IPS-11a (cell line): ENCODE measurements around the gene CCNA2.

Experiments used
- H3K4me3 ChIP-seq: one replicate; pipeline ENCODE4 v1.5.1; 2013; ENCODE audit warnings: low read depth, low read length, control low read depth

The CCNA2 gene

DNA sequence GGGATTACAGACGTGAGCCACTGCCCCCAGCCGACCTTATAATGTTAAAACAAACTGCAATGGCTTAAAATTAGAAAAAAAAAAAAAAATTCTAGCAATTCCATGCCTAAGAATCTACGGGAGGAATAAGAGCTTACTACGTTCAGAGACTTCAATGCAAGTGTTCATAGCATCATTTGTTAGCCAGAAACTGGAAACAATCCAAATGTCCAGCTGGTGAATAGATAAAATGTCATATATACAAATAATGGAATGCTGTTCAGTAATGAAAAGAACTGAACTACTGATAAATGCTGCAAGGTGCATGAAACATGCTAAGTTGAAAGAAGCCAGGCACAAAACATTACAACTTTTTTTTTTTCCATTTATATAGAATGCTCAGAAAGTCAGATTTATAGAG, 17.3 kb downstream of the CCNA2 start:
- no peak overlapping the region for H3K4me3 ChIP-seq

GRCh38 chr4:121801715-121802075, 22.0 kb downstream of the CCNA2 start:
- peak overlapping the region; percentile 95 for H3K4me3 ChIP-seq

DNA sequence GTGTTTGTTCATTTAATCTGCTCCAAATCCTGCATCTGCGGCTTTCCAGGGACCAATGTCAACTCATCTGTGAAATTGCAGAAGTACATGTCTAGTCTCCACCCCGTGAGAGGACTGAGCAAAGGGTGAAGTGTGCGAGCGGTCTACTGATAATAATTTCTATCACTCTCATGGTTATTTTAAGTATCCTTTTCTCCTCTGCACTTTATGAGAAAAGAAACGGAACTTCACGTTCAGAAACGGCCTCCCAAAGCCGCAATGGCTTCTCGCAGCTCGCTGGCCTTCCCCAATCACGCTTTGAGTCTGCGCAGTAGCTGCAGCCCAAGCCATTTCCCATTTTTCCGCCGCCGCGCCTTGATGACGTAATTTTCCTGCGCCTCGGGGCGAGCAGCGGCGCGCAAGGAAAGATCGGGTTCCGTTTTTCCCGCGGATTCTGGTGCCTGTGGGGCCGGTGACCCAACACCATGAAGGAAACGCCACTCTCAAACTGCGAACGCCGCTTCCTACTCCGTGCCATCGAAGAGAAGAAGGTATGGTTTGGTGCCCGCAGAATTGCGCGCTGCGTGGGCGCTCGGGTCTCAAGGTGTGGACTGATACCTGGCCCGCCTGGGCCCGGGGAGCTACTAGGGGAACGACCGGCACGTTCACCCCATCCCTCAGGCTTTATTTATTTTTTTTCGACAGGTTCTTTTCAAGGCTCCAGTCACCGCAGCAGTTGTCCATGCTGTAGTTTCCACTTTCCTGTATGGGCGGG, 22.5 kb downstream of the CCNA2 start, which contains the start of gene EXOSC9:
TSS of gene EXOSC9 (plus strand) at position 363 of the 754 bp plus-strand sequence. CDS start at position 465, 102 bp downstream.
- H3K4me3 ChIP-seq: peak within 1 kb of the TSS; percentile 95

GRCh38 chr4:121800638-121800960, 23.1 kb downstream of the CCNA2 start:
- H3K4me3 ChIP-seq: peak overlapping the region; percentile 95

DNA sequence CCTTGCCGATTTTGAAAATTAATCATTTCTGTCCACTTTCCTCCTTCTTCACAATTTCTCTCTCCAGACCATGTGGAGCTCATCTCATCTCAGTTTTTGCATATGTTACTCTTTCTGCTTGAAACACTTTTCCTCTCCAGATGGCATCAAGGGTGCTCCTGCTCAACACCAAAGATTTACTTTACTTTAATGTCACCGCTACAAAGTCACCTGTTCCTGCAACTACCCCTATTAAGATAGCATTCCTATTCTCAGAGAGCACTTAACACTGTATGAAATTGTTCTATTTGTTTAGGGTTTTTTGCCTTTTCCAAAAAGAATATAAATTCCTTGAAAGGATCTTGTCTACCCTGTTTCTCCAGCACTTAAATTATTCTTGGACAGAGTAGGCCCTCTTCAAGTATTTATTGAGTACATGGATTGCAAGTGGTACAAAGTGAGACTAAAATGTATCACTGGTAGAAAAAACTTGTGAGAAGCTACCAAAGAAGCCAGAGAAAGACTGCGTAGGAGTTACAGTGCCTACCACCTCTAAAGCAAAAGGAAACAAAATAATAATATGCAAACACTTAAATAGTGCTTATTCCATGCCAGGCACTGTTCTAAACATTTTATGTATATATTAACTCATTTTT, 23.7 kb downstream of the CCNA2 start:
- no peak overlapping the region for H3K4me3 ChIP-seq

DNA sequence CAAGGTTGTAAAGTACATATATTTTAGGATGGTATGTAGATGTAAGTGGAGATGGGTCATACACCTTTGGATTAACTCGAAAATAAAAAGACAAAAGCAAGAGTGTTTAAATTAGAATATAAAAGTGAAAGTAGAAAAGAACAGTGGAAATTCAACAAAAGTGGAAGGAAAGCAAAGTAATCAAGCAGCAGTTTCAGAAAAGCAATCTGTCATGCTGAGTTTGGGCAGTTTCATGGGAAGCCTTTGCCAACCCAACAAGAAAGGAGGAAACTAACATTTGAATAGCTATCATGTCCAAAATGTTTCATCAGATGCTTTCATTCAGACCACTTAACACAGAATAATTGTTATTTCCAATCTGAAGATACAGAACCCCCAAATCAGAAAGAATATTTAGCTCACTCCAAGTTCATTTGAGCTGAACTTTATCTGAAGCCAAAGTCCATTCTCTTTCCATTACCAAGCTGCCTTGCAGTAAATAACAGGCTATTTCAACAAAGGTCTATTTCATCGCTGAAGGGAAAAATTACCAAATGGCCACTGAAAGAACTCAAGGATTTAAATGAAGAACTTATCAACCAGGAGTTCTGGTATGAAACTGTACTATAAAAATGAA, 24.4 kb downstream of the CCNA2 start:
- no peak overlapping the region for H3K4me3 ChIP-seq

DNA sequence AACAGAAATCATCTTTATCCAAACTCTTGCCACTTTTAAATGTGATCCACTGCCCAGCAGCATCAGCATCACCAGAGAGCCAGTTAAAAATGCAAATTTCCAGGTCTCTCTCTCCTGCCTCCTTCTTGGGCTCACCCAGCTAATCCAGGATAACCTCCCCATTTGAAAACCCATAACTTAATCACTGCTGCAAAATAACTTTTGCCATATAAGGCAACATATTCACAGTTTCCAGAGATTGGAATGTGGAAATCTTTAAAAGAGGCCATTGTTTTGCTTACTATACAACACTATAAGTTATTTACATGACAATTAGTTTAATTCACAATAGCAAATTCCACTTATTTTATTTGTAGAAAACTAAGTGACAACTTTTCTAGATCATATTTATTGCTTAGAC, 27.4 kb downstream of the CCNA2 start:
- H3K4me3 ChIP-seq: no peak overlapping the region

GRCh38 chr4:121794505-121795188, 29.0 kb downstream of the CCNA2 start:
- H3K4me3 ChIP-seq: no peak overlapping the region

DNA sequence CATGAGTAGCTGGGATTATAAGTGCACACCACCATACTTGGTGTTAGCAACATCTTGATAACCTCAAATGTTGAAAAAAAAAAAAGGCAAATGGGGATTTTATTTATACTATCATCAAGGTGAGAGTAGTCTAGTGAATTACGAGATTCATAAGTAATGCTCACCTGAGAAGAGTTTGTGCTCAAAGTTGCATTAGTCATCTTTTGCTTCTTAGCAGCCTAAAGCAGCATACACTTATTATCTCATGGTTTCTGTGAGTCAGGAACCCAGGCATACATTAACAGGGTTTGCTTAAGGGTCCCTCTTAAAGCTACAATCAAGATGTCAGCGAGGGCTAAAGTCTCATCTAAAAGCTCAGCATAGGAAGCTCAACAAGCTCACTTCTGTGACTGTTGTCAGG, 30.7 kb downstream of the CCNA2 start:
- no peak overlapping the region for H3K4me3 ChIP-seq

DNA sequence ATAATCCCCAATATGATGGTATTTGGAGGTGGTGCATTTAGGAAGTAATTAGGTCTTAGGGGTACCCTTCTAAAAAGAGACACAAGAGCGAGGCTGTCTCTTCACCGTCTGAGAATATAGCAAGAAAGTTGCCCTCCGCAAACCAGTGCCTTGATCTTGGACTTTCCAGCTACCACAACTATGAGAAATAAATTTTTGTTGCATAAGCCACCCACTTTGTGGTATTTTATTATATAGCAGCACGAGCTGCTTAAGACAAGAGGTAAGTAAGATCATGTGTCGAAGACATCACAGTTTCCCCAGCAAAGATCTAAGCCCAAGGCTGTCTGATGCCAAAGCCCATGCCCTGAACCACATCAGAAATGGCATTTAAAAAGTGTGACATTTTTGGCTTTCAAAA, 32.2 kb downstream of the CCNA2 start:
- H3K4me3 ChIP-seq: no peak overlapping the region

DNA sequence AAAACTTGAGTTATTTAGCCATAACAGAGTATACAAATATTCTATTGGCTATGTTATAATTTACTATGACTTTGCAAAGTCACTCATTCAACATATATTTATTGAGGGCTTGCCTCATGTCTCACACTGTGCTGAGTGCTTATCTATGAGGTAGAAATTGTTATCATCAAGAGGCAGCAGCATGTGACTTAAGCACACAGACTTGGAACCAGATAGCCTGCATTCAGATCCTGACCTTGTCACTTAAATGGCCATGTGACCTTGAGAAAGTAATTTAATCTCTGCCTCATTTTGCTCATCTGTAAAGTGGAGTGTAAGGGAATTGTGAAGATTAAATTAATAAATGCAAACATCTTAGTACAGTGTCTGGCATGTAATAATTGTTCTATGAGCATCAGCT, 32.7 kb downstream of the CCNA2 start:
- no peak overlapping the region for H3K4me3 ChIP-seq

- H3K4me3 ChIP-seq: no peak overlapping the region
Measured at GRCh38 chr4:121789960-121790829, 33.5 kb downstream of the CCNA2 start.

DNA sequence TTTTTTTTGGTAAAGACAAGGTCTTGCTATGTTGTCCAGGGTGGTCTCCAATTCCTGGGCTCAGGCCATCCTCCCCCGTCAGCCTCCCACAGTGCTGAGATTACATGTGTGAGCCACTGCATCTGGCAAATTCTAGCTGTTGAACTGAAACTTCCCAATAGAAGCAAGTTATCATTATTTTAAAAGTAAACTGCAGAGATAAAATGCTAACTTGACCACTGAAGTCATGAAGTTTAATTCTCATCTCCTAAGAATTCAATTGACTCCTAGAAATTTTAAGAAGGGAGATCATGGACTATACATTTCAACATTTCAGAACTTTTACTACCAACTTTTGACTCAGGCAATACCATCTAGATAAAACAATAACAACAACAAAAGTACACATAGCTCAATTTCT, 34.2 kb downstream of the CCNA2 start:
- no peak overlapping the region for H3K4me3 ChIP-seq

DNA sequence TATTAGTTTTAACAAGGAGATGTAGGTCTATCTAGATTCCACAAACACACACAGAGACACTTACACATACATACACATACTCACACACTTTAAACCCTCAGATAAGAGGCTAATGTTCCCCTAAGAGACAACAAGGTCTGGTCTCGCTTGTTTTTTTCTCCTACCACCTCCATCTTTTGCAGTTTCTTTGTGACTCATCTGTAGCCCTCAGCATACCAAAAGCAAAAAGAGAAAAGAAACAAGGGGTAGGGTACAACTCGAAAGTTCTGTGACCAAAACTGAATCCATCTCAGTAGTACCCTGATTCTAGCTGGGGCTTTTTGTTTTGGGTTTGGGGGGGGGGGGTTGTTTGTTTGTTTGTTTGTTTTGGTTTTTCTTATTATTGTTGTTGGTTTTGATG, 34.8 kb downstream of the CCNA2 start:
- H3K4me3 ChIP-seq: no peak overlapping the region

GRCh38 chr4:121786221-121786620, 37.5 kb downstream of the CCNA2 start:
- H3K4me3 ChIP-seq: no peak overlapping the region

DNA sequence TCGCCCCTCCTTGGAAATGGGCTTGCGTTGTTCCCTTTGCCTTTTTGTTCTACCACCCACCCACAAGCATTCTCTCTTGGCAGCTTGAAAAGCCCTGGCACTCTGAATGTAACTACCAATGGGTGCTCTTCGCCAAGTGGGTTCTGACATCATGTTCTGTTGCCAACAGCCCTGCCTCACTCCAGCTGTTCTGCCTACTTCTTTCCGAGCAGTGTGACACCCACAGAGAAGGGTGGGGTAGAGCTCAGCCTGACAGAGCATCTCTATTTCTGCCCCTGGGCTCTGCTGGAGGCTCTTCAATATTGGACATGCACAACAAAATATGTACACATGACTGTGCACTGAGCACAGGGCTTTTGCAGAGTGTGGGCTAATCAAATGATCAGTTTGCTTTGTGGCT, 38.2 kb downstream of the CCNA2 start:
- H3K4me3 ChIP-seq: no peak overlapping the region

DNA sequence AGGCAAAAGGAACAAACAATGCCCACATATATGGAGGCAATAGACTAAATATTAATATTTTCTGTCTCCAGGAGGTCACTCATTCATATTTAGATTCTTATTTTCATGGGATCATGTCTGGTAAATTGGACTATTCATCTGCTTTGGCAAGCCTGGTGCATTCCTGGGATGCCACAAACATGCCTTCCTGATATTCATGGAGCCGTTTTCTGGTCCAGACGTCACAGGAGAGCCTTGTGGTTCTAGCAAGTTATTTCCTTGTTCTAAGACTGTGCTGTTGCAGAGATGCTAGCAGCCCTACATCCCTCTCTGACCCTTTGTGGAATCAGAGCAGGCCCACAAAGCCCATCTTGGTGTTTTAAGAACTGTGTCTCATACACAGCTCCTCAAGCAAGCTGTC, 38.7 kb downstream of the CCNA2 start:
- no peak overlapping the region for H3K4me3 ChIP-seq

DNA sequence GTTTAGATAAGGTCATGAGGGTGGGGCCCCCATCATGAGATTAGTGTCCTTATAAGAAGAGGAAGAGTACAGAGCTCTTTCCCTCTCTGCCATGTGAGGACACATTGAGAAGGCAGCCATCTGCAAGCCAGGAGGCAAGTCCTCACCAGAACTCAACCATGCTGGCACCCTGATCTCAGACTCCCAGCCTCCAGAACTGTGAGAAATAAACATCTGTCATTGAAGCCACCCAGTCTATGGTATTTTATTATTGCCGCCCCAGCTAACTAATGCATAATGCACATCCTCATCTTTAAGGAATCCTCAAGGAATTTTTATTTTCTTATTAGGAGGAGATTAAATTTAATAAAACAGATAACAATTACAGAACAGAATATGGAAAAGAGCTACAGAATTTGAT, 39.3 kb downstream of the CCNA2 start:
- no peak overlapping the region for H3K4me3 ChIP-seq

GRCh38 chr4:121783210-121783609, 40.5 kb downstream of the CCNA2 start:
- no peak overlapping the region for H3K4me3 ChIP-seq

GRCh38 chr4:121778991-121779628, 44.6 kb downstream of the CCNA2 start:
- no peak overlapping the region for H3K4me3 ChIP-seq
